Right lobe of liver (tissue), 4 donors: ENCODE results near the gene SNAP47.

Source experiments
- POLR2A ChIP-seq: fragments of 450-650 bp; IDR thresholded peaks from one replicate; pipeline ENCODE4 v1.6.1; 2017; ENCODE audit warnings: antibody characterized with exemption, mild to moderate bottlenecking
- TF ChIP-seq, protein P1 (sequence below), 4 donors: fragments of 200-600 bp in 3 of 4; fragments of 450-650 bp in 1 of 4; IDR thresholded peaks; one replicate each; pipeline versions ENCODE4 v1.5.1 to v1.8.0; 2016 to 2022; ENCODE audit warnings: antibody characterized with exemption in 4 of 4, mild to moderate bottlenecking in 2 of 4
- donor health status: DM: no; HTN: no; CAD: no.
- donor health status: DM: no; HTN: no; CAD: no.
- donor health status: DM: no; HTN: yes; CAD: no.

DNA sequence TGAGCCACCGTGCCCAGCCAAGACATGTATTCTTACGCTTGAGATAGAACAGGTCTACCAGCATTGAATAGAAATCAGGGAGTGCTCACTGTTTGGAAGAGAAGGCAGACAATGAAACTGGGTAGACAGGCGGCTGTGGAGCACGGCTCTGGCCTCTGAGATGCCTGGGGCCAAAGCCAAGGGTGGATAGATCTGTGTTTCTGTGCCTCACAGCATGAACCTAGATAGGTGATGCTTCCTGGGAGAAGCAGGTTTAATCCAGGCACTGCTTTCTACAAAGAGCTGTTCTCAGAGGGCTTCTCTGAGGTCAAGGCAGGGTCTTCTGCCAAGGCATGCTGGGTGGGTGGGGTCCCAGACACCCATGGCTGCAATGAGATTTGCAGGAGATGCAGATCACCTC lies 55.6 kb downstream of the SNAP47 start:
- TF ChIP-seq, protein P1, sequence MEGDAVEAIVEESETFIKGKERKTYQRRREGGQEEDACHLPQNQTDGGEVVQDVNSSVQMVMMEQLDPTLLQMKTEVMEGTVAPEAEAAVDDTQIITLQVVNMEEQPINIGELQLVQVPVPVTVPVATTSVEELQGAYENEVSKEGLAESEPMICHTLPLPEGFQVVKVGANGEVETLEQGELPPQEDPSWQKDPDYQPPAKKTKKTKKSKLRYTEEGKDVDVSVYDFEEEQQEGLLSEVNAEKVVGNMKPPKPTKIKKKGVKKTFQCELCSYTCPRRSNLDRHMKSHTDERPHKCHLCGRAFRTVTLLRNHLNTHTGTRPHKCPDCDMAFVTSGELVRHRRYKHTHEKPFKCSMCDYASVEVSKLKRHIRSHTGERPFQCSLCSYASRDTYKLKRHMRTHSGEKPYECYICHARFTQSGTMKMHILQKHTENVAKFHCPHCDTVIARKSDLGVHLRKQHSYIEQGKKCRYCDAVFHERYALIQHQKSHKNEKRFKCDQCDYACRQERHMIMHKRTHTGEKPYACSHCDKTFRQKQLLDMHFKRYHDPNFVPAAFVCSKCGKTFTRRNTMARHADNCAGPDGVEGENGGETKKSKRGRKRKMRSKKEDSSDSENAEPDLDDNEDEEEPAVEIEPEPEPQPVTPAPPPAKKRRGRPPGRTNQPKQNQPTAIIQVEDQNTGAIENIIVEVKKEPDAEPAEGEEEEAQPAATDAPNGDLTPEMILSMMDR (IDR thresholded peaks at IDR 0.05): no peak
- TF ChIP-seq POLR2A: no peak
